ENCODE results near the gene OR2C1.

OR2C1 gene

GRCh38 chr16:3355589-3355988 is at the start of gene OR2C1:
TSS of gene OR2C1 (plus strand) at chr16:3355889. CDS start at chr16:3355941, 52 bp downstream.
- H3K4me3 Mint-ChIP-seq: no peak within 1 kb of the TSS
- H3K36me3 Mint-ChIP-seq (ENCODE audit: low read depth): no peaks in the 10 kb centered on the region
- H3K27me3 Mint-ChIP-seq: peaks cover 13% of the 10 kb centered on the region
- H3K4me1 Mint-ChIP-seq (ENCODE audit: low read depth): peaks cover 5% of the 10 kb centered on the region
- intact Hi-C loops (cut with micrococcal nuclease): no loop called here
- H3K27ac Mint-ChIP-seq: no peak within 1 kb of the TSS
- peaks cover 45% of the 10 kb centered on the region for H3K9me3 Mint-ChIP-seq

- intact Hi-C loops (cut with micrococcal nuclease): loop anchor here (5.0 kb wide), 1 partner anchor 151 kb away; no protein-coding TSS in a partner anchor
- H3K36me3 Mint-ChIP-seq (ENCODE audit: low read depth): peaks cover 81% of the 10 kb centered on the region
These were observed 49.6 kb upstream of the OR2C1 start for GRCh38 chr16:3306078-3306477.

GRCh38 chr16:3311496-3311895 is 44.2 kb upstream of the OR2C1 start:
- Mint-ChIP-seq H3K36me3 (ENCODE audit: low read depth) (peaks cover 97% of the 10 kb centered on the region), H3K27me3 (no peaks in the 10 kb centered on the region), H3K9me3 (peaks cover 92% of the 10 kb centered on the region), H3K4me3 (no peak overlapping the region), H3K4me1 (ENCODE audit: low read depth) (no peaks in the 10 kb centered on the region), H3K27ac (no peak overlapping the region)
- intact Hi-C loops (cut with micrococcal nuclease): no loop called here

More at GRCh38 chr16:3306078-3306477, 49.6 kb upstream of the OR2C1 start:
- H3K4me3 Mint-ChIP-seq: peak overlapping the region; percentile 80
- H3K4me1 Mint-ChIP-seq (ENCODE audit: low read depth): peaks cover 8% of the 10 kb centered on the region
- peaks cover 70% of the 10 kb centered on the region for H3K9me3 Mint-ChIP-seq
- H3K27me3 Mint-ChIP-seq: no peaks in the 10 kb centered on the region
- peak overlapping the region; percentile 90 for H3K27ac Mint-ChIP-seq

- no peak overlapping the region for H3K4me3 Mint-ChIP-seq
- intact Hi-C loops (cut with micrococcal nuclease): no loop called here
These were observed 38.2 kb upstream of the OR2C1 start for GRCh38 chr16:3317315-3317999.

GRCh38 chr16:3321816-3322215 is 33.9 kb upstream of the OR2C1 start:
- H3K4me3 Mint-ChIP-seq: no peak overlapping the region
- intact Hi-C loops (cut with micrococcal nuclease): no loop called here
- peaks cover 83% of the 10 kb centered on the region for H3K9me3 Mint-ChIP-seq
- H3K36me3 Mint-ChIP-seq (ENCODE audit: low read depth): peaks cover 14% of the 10 kb centered on the region
- H3K27me3 Mint-ChIP-seq: no peaks in the 10 kb centered on the region
- H3K4me1 Mint-ChIP-seq (ENCODE audit: low read depth): no peaks in the 10 kb centered on the region
- H3K27ac Mint-ChIP-seq: no peak overlapping the region

More at GRCh38 chr16:3317315-3317999, 38.2 kb upstream of the OR2C1 start:
- Mint-ChIP-seq H3K27ac (no peak overlapping the region), H3K36me3 (ENCODE audit: low read depth) (peaks cover 58% of the 10 kb centered on the region), H3K27me3 (no peaks in the 10 kb centered on the region), H3K9me3 (peaks cover 100% of the 10 kb centered on the region), H3K4me1 (ENCODE audit: low read depth) (no peaks in the 10 kb centered on the region)

- peaks cover 1% of the 10 kb centered on the region for H3K27me3 Mint-ChIP-seq
- H3K27ac Mint-ChIP-seq: no peak overlapping the region
- H3K36me3 Mint-ChIP-seq (ENCODE audit: low read depth): no peaks in the 10 kb centered on the region
- H3K4me3 Mint-ChIP-seq: no peak overlapping the region
- intact Hi-C loops (cut with micrococcal nuclease): no loop called here
- peaks cover 54% of the 10 kb centered on the region for H3K9me3 Mint-ChIP-seq
- no peaks in the 10 kb centered on the region for H3K4me1 Mint-ChIP-seq (ENCODE audit: low read depth)
These were observed 28.2 kb upstream of the OR2C1 start for GRCh38 chr16:3327514-3327913.

GRCh38 chr16:3328104-3328503 is 27.6 kb upstream of the OR2C1 start:
- intact Hi-C loops (cut with micrococcal nuclease): no loop called here
- no peaks in the 10 kb centered on the region for H3K36me3 Mint-ChIP-seq (ENCODE audit: low read depth)
- H3K4me1 Mint-ChIP-seq (ENCODE audit: low read depth): no peaks in the 10 kb centered on the region
- peaks cover 1% of the 10 kb centered on the region for H3K27me3 Mint-ChIP-seq
- H3K4me3 Mint-ChIP-seq: no peak overlapping the region
- H3K9me3 Mint-ChIP-seq: peaks cover 51% of the 10 kb centered on the region
- H3K27ac Mint-ChIP-seq: no peak overlapping the region

GRCh38 chr16:3328643-3329042 is 27.0 kb upstream of the OR2C1 start:
- H3K36me3 Mint-ChIP-seq (ENCODE audit: low read depth): no peaks in the 10 kb centered on the region

GRCh38 chr16:3346041-3346440 is 9.6 kb upstream of the OR2C1 start:
- Mint-ChIP-seq H3K9me3 (peaks cover 32% of the 10 kb centered on the region), H3K27me3 (peaks cover 4% of the 10 kb centered on the region), H3K4me3 (no peak overlapping the region), H3K27ac (no peak overlapping the region), H3K36me3 (ENCODE audit: low read depth) (no peaks in the 10 kb centered on the region), H3K4me1 (ENCODE audit: low read depth) (no peaks in the 10 kb centered on the region)
- intact Hi-C loops (cut with micrococcal nuclease): no loop called here

More at GRCh38 chr16:3328643-3329042, 27.0 kb upstream of the OR2C1 start:
- no peak overlapping the region for H3K4me3 Mint-ChIP-seq
- intact Hi-C loops (cut with micrococcal nuclease): no loop called here
- no peak overlapping the region for H3K27ac Mint-ChIP-seq
- H3K9me3 Mint-ChIP-seq: peaks cover 51% of the 10 kb centered on the region
- H3K27me3 Mint-ChIP-seq: peaks cover 1% of the 10 kb centered on the region
- H3K4me1 Mint-ChIP-seq (ENCODE audit: low read depth): no peaks in the 10 kb centered on the region

- Mint-ChIP-seq H3K9me3 (peaks cover 28% of the 10 kb centered on the region), H3K27ac (no peak overlapping the region), H3K4me3 (no peak overlapping the region), H3K36me3 (ENCODE audit: low read depth) (no peaks in the 10 kb centered on the region), H3K4me1 (ENCODE audit: low read depth) (no peaks in the 10 kb centered on the region), H3K27me3 (peaks cover 5% of the 10 kb centered on the region)
- intact Hi-C loops (cut with micrococcal nuclease): no loop called here
These were observed 8.1 kb upstream of the OR2C1 start for GRCh38 chr16:3347586-3347985.

- H3K27ac Mint-ChIP-seq: no peak overlapping the region
- peaks cover 4% of the 10 kb centered on the region for H3K4me1 Mint-ChIP-seq (ENCODE audit: low read depth)
- intact Hi-C loops (cut with micrococcal nuclease): no loop called here
- no peaks in the 10 kb centered on the region for H3K36me3 Mint-ChIP-seq (ENCODE audit: low read depth)
- H3K27me3 Mint-ChIP-seq: peaks cover 7% of the 10 kb centered on the region
- H3K9me3 Mint-ChIP-seq: peaks cover 28% of the 10 kb centered on the region
- H3K4me3 Mint-ChIP-seq: no peak overlapping the region
These were observed 7.0 kb upstream of the OR2C1 start for GRCh38 chr16:3348547-3349167.

- H3K4me1 Mint-ChIP-seq (ENCODE audit: low read depth): peaks cover 5% of the 10 kb centered on the region
- H3K9me3 Mint-ChIP-seq: peaks cover 33% of the 10 kb centered on the region
- intact Hi-C loops (cut with micrococcal nuclease): no loop called here
- peaks cover 7% of the 10 kb centered on the region for H3K27me3 Mint-ChIP-seq
- no peak overlapping the region for H3K4me3 Mint-ChIP-seq
- H3K36me3 Mint-ChIP-seq (ENCODE audit: low read depth): no peaks in the 10 kb centered on the region
- no peak overlapping the region for H3K27ac Mint-ChIP-seq
These were observed 6.5 kb upstream of the OR2C1 start for GRCh38 chr16:3349175-3349574.

GRCh38 chr16:3356118-3356517 is 429 bp downstream of the OR2C1 start:
- Mint-ChIP-seq H3K9me3 (peaks cover 51% of the 10 kb centered on the region), H3K36me3 (ENCODE audit: low read depth) (no peaks in the 10 kb centered on the region), H3K4me3 (no peak overlapping the region), H3K27ac (no peak overlapping the region), H3K27me3 (peaks cover 13% of the 10 kb centered on the region), H3K4me1 (ENCODE audit: low read depth) (peaks cover 5% of the 10 kb centered on the region)
- intact Hi-C loops (cut with micrococcal nuclease): no loop called here

- peaks cover 70% of the 10 kb centered on the region for H3K9me3 Mint-ChIP-seq
- no peaks in the 10 kb centered on the region for H3K4me1 Mint-ChIP-seq (ENCODE audit: low read depth)
- H3K36me3 Mint-ChIP-seq (ENCODE audit: low read depth): no peaks in the 10 kb centered on the region
- H3K27me3 Mint-ChIP-seq: peaks cover 22% of the 10 kb centered on the region
- no peak overlapping the region for H3K27ac Mint-ChIP-seq
- no peak overlapping the region for H3K4me3 Mint-ChIP-seq
- intact Hi-C loops (cut with micrococcal nuclease): no loop called here
These were observed 3.2 kb downstream of the OR2C1 start for GRCh38 chr16:3358871-3359270.

Data from dendritic cell treated with granulocyte-macrophage colony-stimulating factor and Interleukin-4, amounts not matched to agents 40 ng/mL and 50 ng/mL, for 4 days (primary cell).